A549 (cell line): ENCODE data around the gene NFATC2.

Experiments
- BHLHE40 ChIP-seq: IDR thresholded peaks from 2 replicates; pipeline ENCODE4 v1.6.1; 2012; ENCODE audit warnings: low read depth, low read length, inconsistent platforms
- CBX8 ChIP-seq: fragments of 200-600 bp; sonication (generic); IDR thresholded peaks from 2 replicates; pipeline ENCODE4 v1.6.1; 2016
- CEBPB ChIP-seq, 2 experiments: fragments of >200 bp in 1 of 2; sonication (Bioruptor Twin) in 1 of 2; formaldehyde crosslinking in 1 of 2; IDR thresholded peaks; 2 replicates each; pipeline ENCODE4 v1.6.1; 2012 to 2016
- CHD4 ChIP-seq: fragments of 200-600 bp; sonication (generic); IDR thresholded peaks from 2 replicates; pipeline ENCODE4 v1.6.1; 2016; ENCODE audit warnings: antibody characterized with exemption, mild to moderate bottlenecking, borderline replicate concordance
- MAFK ChIP-seq: fragments of 450-650 bp; IDR thresholded peaks from 2 replicates; pipeline ENCODE4 v1.6.1; 2014; ENCODE audit not compliant: partially characterized antibody
- POLR2A ChIP-seq: IDR thresholded peaks from 2 replicates; pipeline ENCODE4 v1.6.1; 2012; ENCODE audit warnings: mild to moderate bottlenecking, low read length
- RAD21 ChIP-seq, 2 experiments: fragments of >200 bp in 1 of 2; sonication (Bioruptor Twin) in 1 of 2; formaldehyde crosslinking in 1 of 2; IDR thresholded peaks in 1 of 2; conservative IDR thresholded peaks in 1 of 2; 2 replicates in 1 of 2; 3 replicates in 1 of 2; pipeline ENCODE4 v1.6.1; 2012 to 2018; ENCODE audit warnings: inconsistent platforms in 1 of 2
- REST ChIP-seq: fragments of 200-600 bp; sonication (generic); IDR thresholded peaks from 2 replicates; pipeline ENCODE4 v1.6.1; 2016; ENCODE audit warnings: antibody characterized with exemption, mild to moderate bottlenecking, moderate library complexity
- TF ChIP-seq, protein P1 (sequence below): fragments of >200 bp; sonication (Bioruptor Twin); formaldehyde crosslinking; IDR thresholded peaks from 2 replicates; pipeline ENCODE4 v1.6.1; 2016
- TF ChIP-seq, protein P2 (sequence below): fragments of >200 bp; sonication (Bioruptor Twin); formaldehyde crosslinking; IDR thresholded peaks from 3 replicates; pipeline ENCODE4 v1.5.1; 2016
- TF ChIP-seq, protein P3 (sequence below): IDR thresholded peaks from 2 replicates; pipeline ENCODE4 v1.6.1; 2012

DNA sequence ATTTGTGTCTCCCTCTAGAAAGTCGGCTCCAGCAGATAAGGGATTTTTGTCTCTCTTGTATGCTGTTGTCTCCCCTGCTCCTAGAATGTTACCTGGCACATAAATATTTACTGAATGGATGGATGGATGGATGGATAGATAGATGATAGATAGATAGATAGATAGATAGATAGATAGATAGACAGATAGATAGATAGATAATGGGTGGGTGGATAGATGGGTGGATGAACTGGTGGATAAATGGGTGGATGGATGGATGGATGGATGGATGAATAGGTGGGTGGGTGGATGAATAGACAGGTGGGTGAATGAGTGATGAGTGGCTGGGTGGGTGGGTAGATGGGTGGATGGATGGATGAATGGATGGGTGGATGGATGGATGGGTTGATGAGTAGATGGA is 185.0 kb downstream of the NFATC2 start:
- TF ChIP-seq MAFK (no peak), POLR2A (no peak), CBX8 (no peak), BHLHE40 (no peak), CHD4 (no peak), RAD21 (conservative IDR thresholded peaks at IDR 0.05 in 1 of 2, IDR thresholded peaks at IDR 0.05 in 1 of 2) (no peak), REST (no peak), CEBPB (IDR thresholded peaks at IDR 0.05) (no peak)
- TF ChIP-seq, protein P1, sequence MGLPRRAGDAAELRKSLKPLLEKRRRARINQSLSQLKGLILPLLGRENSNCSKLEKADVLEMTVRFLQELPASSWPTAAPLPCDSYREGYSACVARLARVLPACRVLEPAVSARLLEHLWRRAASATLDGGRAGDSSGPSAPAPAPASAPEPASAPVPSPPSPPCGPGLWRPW: no peak
- TF ChIP-seq, protein P2, sequence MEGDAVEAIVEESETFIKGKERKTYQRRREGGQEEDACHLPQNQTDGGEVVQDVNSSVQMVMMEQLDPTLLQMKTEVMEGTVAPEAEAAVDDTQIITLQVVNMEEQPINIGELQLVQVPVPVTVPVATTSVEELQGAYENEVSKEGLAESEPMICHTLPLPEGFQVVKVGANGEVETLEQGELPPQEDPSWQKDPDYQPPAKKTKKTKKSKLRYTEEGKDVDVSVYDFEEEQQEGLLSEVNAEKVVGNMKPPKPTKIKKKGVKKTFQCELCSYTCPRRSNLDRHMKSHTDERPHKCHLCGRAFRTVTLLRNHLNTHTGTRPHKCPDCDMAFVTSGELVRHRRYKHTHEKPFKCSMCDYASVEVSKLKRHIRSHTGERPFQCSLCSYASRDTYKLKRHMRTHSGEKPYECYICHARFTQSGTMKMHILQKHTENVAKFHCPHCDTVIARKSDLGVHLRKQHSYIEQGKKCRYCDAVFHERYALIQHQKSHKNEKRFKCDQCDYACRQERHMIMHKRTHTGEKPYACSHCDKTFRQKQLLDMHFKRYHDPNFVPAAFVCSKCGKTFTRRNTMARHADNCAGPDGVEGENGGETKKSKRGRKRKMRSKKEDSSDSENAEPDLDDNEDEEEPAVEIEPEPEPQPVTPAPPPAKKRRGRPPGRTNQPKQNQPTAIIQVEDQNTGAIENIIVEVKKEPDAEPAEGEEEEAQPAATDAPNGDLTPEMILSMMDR: no peak
- TF ChIP-seq, protein P3, sequence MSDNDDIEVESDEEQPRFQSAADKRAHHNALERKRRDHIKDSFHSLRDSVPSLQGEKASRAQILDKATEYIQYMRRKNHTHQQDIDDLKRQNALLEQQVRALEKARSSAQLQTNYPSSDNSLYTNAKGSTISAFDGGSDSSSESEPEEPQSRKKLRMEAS: no peak
